GM21390 (cell line): ENCODE data around the gene PTPRO.
A peak's percentile ranks its signal among the peaks of the same experiment; 100 is the strongest.

Experiments used
- ATAC-seq: cut with Tn5 transposase; IDR thresholded peaks from one replicate; pipeline ENCODE4 v1.9.1; 2021; ENCODE audit not compliant: unreplicated experiment

The PTPRO gene

DNA sequence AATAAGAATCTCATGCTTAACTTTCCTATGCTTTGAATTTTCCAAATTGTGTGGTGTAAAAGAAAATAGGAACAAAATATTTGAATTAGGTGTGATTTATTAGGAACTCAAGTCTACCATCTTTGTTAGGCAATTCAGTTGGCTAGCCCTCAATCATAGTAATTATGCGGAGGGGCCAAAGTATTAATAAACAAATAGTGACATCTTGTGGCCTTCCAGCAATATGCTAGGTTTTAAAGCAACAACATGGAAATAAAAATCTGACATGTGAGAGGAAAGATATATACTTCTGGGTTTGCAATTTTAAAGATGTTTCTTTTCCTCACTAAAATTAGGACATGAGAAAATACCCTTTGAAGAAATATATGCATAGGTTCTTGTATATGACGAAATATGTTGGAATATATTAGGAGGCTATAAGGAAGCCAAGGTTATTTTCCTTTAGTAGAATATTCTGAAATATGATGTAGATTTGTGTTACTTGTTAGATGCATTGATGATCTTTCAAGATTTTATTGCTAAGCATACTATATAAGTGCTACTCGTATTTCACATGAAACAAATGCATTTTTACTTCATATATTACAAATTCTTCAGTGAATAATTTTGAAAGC lies 200.4 kb downstream of the PTPRO start:
- no peak for ATAC-seq

DNA sequence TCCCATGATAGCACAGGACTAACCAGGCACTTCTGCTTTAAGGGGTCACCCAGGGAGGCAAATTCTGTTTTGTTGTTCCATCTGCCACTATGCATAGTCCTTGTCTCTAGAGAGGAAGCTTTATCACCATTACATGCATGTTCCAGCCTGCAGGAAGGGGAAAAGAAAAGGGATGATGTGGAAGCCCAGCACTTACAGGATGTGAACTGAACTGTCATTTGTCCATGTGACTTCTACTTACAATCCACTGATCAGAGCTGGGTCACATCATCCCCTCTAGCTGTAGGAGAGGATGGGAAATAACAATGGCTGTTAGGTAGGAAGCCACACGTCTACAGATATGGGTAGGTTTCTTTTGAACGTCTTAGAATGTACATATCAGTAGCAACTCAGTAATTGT lies 203.1 kb downstream of the PTPRO start:
- ATAC-seq, result no peak

DNA sequence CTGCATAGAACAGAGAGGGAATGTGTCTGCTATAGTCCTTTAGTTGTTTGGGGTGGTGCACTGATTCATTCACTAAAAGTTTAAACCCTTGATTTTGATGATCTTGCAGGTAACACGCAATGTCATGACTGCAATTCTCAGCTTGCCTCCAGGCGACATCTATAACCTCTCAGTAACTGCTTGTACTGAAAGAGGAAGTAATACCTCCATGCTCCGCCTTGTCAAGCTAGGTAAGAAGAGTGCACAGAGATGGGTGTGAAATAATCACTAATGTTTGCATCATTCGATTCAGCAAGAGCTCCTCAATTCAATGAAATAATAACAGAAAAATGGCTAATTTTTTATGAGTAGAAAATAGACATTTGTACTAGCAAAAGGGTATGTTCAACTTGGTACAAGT lies 203.7 kb downstream of the PTPRO start:
- ATAC-seq, result peak; percentile 99

DNA sequence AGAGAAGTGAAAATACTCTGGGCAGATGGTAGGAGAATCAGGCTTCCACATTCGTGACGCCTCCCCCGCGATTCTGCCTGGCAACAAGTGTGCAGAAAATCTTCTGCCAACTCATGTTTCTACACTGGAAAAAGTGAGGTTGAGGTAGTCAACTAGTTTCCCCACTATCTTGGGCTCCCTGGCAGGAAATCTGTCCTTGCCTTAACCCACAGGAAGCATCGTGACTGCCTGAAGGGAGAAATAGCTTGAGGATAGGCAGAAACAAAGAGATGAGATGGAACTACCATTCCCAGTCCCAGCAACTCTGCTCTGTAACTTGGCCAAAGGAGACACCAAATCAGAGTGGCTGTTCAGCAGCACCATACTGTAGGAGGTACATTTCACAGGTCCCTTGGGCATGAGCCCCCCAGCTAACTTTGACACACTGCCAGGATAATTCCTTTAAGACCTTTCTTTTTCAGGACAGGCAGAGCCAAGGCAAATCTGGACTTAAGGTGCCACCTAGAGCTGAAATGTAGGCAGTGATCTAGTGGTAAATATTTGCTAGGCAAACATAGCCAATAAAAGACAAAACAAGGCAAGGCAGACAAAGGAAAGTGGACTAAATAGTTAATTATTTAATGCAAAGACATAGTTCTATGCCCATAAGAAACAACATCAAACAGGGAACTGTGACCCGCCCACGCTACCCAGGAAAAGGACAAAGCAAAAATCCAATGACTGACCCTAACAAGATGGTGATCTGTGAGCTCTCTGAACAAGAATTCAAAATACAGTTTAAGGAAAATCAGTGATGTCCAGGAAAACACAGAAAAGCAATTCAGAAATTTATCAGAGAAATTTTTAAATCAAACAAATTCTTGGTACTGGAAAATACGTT lies 205.1 kb downstream of the PTPRO start:
- ATAC-seq, result no peak

DNA sequence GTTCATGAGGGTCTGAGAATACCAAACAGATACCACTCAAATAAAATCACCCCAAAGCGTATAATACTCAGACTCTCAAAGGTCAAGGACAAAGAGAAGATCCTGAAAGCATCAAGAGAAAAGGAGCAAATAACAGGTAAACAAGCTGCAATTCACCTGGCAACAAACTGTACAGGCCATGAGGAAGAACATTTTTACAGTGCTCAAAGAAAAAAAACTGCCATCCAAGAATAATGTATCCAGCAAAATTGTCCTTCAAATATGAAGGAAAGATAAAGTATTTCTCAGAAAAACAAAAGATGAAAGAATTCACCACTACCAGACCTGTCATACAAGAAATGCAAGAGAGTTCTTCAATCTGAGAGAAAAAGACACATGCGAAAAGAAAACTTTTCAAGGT lies 206.4 kb downstream of the PTPRO start:
- no peak for ATAC-seq

DNA sequence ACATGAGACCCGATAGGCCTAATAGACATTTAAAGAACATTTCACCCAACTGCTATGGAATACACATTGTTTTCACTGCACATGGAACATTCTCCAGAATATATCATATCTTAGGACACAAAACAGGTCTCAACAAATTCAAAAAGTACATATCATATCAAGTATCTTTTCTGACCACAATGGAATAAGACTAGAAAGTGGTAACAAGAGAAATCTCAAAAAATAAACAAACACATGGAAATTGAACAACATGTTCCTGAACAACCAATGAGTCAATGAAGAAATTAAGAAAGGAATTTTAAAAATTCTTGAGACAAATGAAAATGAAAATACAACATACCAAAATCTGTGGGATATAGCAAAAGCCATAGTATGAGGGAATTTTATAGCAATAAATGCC lies 208.1 kb downstream of the PTPRO start:
- no peak for ATAC-seq

DNA sequence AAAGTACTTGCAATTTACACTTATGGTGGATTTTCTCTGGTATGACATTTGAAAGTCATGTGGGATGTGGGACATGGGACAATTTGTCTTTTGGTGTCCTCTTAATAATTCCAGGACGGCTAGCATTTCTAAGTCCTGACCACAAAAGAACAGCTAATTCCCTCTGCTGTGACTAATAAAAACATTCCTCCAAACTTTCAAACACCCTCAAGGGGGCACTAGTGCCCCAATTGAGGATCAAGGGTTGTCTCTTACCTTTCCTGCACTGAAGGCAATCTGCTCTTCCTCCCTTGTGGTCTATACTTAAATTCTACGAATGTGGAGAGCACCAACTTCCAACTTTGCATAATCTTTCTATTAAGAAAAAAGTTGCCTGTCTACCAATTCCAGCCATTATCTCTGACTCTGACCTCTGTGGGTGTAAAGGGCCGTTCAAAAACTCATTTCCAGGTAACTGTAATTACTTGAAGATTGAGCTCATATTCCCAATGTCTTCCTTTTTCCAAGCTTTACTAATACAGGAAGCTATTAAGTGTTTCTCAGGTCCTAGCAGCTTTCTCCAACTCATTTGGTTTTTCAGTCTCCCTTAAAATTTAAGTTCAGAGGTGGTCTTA lies 210.2 kb downstream of the PTPRO start:
- peak; percentile 71 for ATAC-seq

DNA sequence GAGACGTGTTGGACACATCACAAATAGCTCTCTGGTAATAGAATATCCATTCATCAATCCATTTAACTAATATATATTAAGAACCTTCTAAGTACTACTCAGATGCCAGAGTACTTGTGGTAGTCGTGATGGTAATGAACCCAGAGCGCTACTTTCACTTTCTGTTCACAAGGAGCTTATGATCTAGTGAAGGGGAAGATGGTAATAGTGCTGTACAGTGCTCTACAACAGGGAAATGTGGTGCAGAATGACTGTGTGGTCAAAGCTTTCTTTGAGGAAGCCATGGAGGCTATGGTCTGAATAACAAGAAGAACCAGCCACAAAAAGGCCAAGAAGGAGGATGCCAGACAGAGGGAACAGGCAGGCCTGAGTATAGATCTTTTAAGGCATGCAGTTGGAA lies 212.0 kb downstream of the PTPRO start:
- ATAC-seq, result peak; percentile 89

DNA sequence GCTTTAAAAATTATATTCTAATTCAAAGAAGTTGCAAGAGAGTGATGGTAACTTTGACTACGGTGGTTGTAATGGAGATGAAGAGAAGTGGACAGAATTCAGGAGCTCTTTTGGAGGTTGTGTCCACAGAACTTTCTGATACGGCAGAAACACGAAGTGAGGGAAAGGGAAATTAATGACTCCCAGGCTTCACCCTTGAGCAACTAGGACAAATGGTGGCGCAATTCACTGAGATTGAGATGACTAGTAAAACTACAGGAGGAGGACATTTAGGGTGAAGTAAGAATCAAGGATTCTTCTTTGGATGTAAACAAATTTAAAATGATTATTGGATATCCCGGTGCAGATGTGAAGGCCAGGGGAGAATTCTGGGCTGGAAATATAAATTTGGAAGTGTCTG lies 212.6 kb downstream of the PTPRO start:
- no peak for ATAC-seq

DNA sequence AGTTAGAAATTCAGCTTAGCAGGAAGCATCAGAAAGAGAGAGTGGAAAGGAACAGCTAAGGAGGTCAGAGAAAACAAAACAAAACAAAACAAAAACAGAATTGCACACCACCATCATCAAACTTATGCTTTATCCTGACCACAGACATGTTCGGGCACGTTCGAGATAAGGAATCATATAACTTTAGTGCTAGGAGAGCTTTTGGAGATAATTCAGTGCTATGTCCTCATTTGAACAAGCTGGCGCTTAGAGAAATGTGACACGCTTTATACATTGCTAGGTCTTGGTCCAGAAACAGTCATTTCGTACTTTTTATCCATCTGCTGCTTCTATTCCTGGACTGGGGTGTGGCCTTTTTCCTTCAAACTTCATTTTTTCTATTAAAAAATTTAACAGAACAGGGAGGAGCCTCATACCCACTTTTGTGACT lies 213.1 kb downstream of the PTPRO start:
- ATAC-seq, result no peak

DNA sequence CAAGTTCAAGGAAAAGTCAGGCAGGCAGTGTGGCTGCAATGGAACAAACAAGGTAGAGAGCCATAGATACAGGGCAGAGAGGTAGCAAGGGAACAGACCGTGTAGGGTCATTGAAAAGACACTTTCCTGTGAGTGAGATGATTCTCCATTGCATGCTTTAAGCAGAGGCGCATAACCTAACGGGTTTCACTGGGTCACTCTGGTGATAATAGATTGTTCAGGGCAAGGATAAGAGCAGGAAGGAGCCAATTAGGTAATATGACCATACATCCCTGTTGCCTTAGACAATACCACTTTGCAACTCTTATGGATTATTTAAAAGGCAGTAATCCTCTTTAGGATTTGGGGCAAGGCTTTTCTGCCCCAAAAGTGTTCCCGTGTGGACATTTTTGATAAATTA lies 214.1 kb downstream of the PTPRO start:
- no peak for ATAC-seq

DNA sequence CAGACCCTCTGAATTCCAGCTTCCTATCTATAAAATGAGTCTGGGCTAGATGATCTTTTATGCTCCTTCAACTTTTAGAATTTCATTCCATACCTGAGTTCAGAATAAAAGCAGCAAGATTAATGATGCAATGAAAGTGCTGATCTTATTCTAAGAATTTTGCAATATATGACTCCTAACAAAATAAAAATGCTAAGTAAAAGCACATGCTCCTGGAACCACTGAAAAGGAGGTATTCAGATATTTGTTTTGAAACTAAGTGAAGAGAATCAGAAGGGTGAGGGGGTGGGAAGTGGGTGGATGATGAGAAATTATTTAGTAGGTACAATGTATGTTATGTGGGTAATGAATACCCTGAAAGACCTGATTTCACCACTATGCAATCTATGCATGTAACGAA lies 216.6 kb downstream of the PTPRO start:
- no peak for ATAC-seq

DNA sequence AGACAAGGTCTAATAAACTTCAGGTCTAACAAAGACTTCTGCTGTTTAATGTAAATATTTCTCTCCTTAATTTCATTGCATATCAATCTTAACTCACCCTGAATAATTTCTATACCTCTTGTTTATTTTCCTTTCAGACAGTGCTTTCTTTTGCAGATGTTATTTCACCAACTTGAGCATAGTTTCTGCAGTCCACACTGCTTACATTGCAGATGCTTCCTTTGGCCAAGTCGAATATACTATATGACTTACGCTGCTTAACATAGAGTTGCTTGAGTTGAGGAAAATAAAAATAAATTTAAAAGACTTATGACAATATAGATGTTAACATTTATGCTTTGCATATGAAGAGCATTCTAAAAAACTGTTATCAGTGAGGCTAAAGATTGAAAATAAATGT lies 217.7 kb downstream of the PTPRO start:
- no peak for ATAC-seq

DNA sequence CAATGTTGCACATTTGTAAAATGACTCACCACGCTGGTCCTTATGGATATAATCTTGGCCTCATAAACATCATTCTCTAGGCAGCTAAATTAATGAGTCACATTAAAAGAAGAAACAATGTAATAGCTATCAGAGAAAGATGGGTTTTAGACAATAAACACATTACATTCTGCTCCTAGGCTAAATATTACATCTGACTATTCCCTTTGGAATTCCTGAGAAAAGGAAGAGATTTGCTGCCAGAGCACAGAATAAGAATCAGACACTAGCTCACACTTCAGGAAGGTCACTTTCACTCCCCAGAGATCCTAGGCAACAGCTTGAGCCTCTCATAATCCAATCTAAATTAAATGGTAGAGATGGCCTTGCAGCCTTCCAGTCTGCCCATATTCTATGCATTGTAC lies 218.2 kb downstream of the PTPRO start:
- no peak for ATAC-seq

DNA sequence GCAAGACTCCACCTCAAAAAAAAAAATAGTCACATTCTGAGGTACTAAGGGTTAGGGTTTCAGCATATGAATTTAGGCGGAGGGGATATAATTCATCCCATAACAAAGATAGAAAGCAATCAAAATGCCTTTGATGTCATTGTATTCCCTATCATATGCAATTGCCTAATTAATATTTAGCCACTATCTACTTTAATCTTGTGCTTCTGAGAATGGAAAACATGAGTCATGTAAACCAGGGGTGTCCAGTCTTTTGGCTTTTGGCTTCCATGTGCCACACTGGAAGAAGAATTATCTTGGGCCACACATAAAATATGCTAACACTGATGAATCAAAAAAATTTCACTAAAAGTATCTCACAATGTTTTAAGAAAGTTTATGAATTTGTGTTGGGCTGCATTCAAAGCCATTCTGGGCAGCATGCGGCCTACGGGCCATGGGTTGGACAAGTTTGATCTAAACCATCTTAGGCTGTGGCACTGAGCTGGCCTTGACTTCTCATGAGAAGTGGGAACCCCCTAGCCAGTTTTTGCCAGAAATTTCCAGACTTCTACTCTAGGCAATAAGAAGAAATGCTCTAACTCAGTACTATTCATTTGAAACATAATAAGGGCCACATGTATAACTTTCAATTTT lies 219.8 kb downstream of the PTPRO start:
- ATAC-seq, result no peak

DNA sequence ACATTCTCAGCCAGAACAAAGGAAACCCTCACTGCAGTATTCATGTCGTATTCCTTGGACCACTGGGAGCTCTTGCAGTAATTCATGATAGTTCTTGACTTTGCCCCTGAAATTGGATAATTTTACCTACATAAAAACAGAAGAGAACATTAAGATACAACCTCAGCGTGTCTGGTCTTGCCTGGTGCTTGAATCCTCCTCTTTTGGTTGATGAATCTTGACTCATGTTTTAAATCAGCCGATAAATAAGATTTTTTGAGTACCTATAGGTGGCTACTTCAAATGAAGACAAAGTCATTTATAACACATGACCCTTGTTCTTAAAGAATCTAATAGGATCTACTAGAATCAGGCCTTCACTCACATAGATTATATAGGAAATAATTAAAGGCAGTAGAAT lies 221.0 kb downstream of the PTPRO start:
- no peak for ATAC-seq

DNA sequence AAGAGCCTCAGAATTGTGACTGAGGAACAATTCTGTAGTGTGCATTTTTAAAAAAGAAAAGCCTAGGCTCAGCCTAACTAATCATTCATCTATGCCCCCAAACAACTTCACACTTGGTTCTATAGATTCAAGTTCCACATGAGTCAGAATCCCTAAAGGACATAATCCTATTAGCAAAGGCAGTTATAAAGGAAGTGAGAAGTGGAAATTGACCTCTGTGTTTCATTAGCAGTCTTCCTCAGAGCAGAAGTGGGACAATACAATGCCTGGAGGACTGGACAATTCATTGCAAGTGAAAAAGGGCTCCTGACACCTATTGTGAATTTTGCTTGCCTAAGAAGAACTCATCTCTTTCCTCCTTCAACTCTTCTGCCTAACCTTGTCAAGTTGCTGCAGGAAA lies 222.3 kb downstream of the PTPRO start:
- no peak for ATAC-seq

DNA sequence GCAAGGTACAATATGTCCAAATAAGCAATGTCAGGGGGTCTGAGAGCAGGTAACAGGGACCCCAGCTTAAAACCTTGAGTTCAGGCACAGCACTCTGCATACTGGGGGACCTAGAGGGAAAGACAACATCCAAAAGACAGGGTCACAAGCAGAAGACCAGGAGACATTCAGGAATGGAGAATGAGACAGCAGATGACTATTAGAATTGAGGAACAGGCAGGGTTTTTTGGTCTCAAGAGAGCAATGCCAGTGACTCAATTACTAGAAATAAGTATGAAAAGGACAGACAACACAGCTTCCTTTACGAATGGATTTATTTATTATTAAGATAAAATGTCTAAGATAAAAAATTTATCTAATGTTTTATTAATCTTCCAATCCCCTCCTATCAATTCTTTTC lies 223.0 kb downstream of the PTPRO start:
- no peak for ATAC-seq

DNA sequence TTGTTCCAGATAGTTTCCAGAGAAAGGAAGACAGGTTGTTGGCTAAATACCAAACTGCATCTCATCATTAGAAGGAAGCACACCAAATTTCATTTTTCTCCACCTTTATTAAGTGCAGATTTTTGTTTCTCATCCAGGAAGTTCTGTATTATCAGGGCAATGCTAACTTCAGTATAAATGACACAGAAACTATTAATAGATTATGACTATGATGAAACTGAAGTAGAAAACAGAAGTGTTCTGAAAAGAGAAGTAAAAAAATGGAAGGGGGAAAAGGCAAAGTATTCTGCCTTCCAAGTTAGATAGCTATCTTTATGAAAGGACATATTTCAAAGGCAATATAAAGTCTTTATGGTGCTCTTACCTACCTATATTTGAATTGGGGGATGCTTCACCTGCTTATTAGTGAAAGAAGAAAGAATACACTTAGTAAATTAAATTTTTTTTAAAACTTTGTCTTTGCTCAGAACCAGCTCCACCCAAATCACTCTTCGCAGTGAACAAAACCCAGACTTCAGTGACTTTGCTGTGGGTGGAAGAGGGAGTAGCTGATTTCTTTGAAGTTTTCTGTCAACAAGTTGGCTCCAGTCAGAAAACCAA lies 223.9 kb downstream of the PTPRO start:
- ATAC-seq, result peak; percentile 79

DNA sequence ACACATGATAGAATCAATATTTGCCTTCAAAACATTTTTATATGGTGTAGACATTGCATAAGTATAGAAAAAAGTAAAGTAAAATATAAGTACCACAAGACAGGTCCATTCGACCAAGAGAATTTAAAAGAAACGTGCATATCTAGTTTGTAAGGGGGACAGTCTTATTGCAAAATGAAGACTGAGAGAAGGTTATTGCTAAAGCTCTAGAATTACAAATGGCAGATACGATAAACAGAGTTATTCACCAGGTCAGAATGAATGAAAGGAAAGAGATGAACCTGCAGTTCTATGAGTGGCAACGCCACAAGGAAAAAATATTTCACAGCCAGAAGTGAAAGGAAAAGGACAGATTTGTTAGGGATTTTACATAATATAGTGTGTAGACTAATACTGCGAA lies 224.8 kb downstream of the PTPRO start:
- ATAC-seq, result no peak

DNA sequence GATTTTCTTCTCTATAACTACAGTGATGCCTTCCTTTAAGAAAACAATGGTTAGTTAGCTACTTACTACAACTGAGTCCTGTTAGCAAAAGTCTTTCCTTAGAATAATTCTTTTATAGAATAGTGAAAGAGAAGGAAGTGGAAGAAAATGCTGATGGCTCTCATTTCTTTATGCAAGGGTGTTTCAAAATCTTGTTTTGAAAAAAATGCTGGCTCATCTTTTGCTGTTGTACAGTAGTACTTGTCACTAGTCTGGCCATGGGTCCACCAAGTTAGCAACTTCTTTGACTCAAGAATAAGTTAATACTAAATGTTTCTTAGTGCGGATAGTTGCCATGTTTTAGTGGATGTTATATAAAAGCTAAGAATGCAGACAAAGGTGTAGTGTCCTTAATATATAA lies 225.4 kb downstream of the PTPRO start:
- no peak for ATAC-seq
